ENCODE measurements around the gene WASL. TPM values are rescaled to one million over a fixed set of nuclear protein-coding genes. Genes with fewer than 3 reads are reported as not detected.

Gene WASL
- total and polyA plus RNA-seq, 2 of the 13 experiments (the other 11 are each of a cell fraction or from before 2014, with no cell fraction given), result 7.9 to 12.8 TPM

DNA sequence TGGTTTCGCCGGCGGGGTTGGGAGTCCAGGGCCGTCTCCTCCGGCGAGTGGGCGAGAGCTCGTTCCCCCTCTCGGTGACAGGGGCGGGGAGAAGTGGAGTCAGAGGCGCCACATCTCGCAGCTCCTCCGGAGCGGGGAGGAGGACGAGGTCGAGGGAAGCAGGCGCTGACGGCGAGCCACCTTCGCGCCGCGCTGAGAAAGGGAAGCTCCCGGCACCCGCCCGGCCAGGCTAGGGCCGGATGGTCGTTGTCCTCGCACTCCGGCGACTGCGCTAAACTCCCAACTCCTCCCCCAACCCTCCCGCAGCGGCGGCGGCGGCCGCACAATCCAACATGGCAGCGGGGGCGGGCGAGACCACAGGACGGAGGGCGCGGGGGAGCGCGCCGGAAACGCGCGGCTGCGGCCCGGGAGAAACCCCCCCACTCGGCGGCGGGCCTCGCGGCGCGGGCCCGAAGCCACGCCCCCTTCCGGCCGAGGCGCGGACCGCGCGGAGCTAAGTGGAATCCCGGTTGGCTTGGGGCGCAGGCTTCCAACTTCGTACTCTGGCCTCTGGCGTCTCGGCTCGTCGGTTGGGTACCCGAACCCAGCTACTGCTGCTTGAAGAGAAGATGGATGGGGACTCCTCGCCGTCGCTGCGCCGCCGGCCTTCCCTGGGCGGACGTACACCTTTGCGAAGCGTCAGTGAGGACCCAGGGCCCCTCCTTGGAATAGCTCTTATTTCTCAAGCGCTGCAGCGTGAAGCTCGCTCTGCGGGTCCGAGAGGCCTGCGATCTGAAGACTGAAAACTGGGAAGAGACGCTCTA, at the start of gene WASL (continued):
- no peak; the same call in 1 of the 2 replicates for TF ChIP-seq HOMEZ (CRISPR knock-in tag; IDR thresholded peaks at IDR 0.05; ENCODE audit: low read depth)
- no peak for TF ChIP-seq ZNF136 (CRISPR knock-in tag; IDR thresholded peaks at IDR 0.05; ENCODE audit: low read depth)
- TF ChIP-seq, protein P1, sequence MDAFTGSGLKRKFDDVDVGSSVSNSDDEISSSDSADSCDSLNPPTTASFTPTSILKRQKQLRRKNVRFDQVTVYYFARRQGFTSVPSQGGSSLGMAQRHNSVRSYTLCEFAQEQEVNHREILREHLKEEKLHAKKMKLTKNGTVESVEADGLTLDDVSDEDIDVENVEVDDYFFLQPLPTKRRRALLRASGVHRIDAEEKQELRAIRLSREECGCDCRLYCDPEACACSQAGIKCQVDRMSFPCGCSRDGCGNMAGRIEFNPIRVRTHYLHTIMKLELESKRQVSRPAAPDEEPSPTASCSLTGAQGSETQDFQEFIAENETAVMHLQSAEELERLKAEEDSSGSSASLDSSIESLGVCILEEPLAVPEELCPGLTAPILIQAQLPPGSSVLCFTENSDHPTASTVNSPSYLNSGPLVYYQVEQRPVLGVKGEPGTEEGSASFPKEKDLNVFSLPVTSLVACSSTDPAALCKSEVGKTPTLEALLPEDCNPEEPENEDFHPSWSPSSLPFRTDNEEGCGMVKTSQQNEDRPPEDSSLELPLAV (CRISPR knock-in tag; conservative IDR thresholded peaks at IDR 0.05; ENCODE audit: low read depth), result no peak
- TF ChIP-seq ZNF766 (CRISPR knock-in tag; IDR thresholded peaks at IDR 0.05; ENCODE audit: borderline replicate concordance), result 0 out of 2 replicates have a peak, but pooled peaks have one; percentile 22
- TF ChIP-seq, protein P2, sequence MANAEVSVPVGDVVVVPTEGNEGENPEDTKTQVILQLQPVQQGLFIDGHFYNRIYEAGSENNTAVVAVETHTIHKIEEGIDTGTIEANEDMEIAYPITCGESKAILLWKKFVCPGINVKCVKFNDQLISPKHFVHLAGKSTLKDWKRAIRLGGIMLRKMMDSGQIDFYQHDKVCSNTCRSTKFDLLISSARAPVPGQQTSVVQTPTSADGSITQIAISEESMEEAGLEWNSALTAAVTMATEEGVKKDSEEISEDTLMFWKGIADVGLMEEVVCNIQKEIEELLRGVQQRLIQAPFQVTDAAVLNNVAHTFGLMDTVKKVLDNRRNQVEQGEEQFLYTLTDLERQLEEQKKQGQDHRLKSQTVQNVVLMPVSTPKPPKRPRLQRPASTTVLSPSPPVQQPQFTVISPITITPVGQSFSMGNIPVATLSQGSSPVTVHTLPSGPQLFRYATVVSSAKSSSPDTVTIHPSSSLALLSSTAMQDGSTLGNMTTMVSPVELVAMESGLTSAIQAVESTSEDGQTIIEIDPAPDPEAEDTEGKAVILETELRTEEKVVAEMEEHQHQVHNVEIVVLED (CRISPR knock-in tag; IDR thresholded peaks at IDR 0.05; ENCODE audit: borderline replicate concordance), result peak; percentile 72; the same call in 1 of the 2 replicates
- no peak for TF ChIP-seq SMARCE1 (IDR thresholded peaks at IDR 0.05; ENCODE audit: borderline replicate concordance)
- no peak for TF ChIP-seq ZBTB39 (CRISPR knock-in tag; IDR thresholded peaks at IDR 0.05)
- TF ChIP-seq ZNF660 (CRISPR knock-in tag; IDR thresholded peaks at IDR 0.05; ENCODE audit: borderline replicate concordance, low read depth), result no peak
- no peak for TF ChIP-seq ATF5 (CRISPR knock-in tag; IDR thresholded peaks at IDR 0.05; ENCODE audit: low read depth)
- TF ChIP-seq ZNF530 (CRISPR knock-in tag; IDR thresholded peaks at IDR 0.05; ENCODE audit: low read depth), result 0 out of 2 replicates have a peak, but pooled peaks have one; percentile 3
- TF ChIP-seq XBP1 (CRISPR knock-in tag; IDR thresholded peaks at IDR 0.05), result no peak; the same call in 1 of the 2 replicates
- TF ChIP-seq ZNF607 (CRISPR knock-in tag; IDR thresholded peaks at IDR 0.05; ENCODE audit: borderline replicate concordance), result peak; percentile 80; the same call in 1 of the 2 replicates
- TF ChIP-seq ZKSCAN1 (IDR thresholded peaks at IDR 0.05; ENCODE audit: low read length), result no peak
- TF ChIP-seq SRF (IDR thresholded peaks at IDR 0.05; ENCODE audit: low read depth, low read length), result 0 out of 2 replicates have a peak, but pooled peaks have one; percentile 9
- TF ChIP-seq GTF2F1 (IDR thresholded peaks at IDR 0.05; ENCODE audit: low read length), result no peak
- no peak for TF ChIP-seq GPN1 (CRISPR knock-in tag; IDR thresholded peaks at IDR 0.05; ENCODE audit: borderline replicate concordance)
- peak; percentile 66 for TF ChIP-seq ZNF18 (CRISPR knock-in tag; IDR thresholded peaks at IDR 0.05; ENCODE audit: insufficient replicate concordance)
